Astrocyte of the spinal cord (primary cell): Measurements from ENCODE around the gene WNT2.
A peak's percentile ranks its signal among the peaks of the same experiment; 100 is the strongest.
"Not testable (repeated sequence)": the region's sequence is repeated elsewhere in the genome, so short reads cannot be mapped to it uniquely, and the experiment has no call there.

Source experiments
- DNase-seq: peaks from one replicate; pipeline ENCODE4 v3.0.0; 2011; ENCODE audit warnings: low read depth, low spot score
- H3K4me3 ChIP-seq: 2 replicates; pipeline ENCODE4 v1.5.1; 2011; ENCODE audit warnings: low read depth, mild to moderate bottlenecking, low read length, moderate library complexity
- in situ Hi-C: cut with HindIII; loops from 2 replicates; pipeline ENCODE4 v1.10.0; 2017; ENCODE audit warnings: low sequenced_read_pairs
- TF ChIP-seq, protein P1 (sequence below): IDR thresholded peaks from 2 replicates; pipeline ENCODE4 v1.5.1; 2012; ENCODE audit warnings: low read depth, mild to moderate bottlenecking, low read length, inconsistent platforms

The WNT2 gene

DNA sequence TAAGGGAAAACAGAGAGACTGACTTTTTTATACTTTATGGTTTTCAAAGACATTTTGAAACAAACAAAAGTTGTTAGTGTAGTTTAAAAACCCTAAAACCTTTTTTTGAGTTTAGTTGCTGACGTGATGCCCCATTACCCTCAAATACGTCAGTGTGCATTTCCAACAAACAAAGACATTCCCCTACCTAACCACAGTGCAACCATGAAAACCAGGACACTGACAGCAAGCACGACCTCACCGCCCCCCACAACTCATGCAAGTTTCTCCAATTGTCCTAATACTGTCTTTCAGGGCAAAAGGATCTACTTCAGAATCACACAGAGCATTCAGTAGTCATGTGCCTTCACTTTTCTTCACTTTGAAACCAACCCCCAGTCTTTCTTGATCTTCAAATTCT, 75.0 kb downstream of the WNT2 start:
- TF ChIP-seq, protein P1, sequence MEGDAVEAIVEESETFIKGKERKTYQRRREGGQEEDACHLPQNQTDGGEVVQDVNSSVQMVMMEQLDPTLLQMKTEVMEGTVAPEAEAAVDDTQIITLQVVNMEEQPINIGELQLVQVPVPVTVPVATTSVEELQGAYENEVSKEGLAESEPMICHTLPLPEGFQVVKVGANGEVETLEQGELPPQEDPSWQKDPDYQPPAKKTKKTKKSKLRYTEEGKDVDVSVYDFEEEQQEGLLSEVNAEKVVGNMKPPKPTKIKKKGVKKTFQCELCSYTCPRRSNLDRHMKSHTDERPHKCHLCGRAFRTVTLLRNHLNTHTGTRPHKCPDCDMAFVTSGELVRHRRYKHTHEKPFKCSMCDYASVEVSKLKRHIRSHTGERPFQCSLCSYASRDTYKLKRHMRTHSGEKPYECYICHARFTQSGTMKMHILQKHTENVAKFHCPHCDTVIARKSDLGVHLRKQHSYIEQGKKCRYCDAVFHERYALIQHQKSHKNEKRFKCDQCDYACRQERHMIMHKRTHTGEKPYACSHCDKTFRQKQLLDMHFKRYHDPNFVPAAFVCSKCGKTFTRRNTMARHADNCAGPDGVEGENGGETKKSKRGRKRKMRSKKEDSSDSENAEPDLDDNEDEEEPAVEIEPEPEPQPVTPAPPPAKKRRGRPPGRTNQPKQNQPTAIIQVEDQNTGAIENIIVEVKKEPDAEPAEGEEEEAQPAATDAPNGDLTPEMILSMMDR = no peak
- no peak overlapping the region for H3K4me3 ChIP-seq
- in situ Hi-C loops = no loop called here
- peak; percentile 26 for DNase-seq

DNA sequence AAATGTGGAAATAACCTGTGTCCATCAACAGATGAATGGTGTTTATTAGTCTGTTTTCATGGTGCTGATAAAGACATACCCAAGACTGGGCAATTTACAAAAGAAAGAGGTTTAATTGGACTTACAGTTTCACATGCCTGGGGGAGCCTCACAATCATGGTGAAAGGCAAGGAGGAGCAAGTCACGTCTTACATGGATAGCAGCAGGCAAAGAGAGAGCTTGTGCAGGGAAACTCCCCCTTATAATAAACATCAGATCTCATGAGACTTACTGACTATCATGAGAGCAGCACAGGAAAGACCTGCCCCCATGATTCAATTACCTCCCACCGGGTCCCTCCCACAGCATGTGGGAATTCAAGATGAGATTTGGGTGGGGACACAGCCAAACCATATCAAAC, 77.2 kb downstream of the WNT2 start:
- H3K4me3 ChIP-seq, in situ Hi-C loops, DNase-seq: not testable (repeated sequence)

DNA sequence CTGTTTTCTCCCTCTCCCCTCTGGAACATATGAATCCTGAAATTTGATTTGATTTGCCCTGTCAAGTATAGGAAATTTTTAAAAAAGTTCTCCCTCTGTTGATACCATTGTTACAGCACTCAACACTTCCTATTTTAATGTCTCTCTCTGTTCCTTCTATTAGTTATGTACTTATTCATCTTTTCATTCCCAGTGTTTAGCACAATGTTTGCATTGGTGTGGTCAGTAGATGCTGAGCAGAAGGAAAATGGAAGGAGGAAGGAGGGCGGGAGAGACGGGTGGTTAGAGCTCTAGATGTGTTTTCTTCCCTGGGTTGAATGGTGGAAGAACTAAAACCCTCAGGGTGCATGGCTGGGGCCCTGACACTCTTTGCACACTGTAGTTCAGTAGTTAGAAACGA, 79.5 kb downstream of the WNT2 start:
- no peak for DNase-seq
- TF ChIP-seq, protein P1 = no peak
- in situ Hi-C loops = no loop called here
- no peak overlapping the region for H3K4me3 ChIP-seq

DNA sequence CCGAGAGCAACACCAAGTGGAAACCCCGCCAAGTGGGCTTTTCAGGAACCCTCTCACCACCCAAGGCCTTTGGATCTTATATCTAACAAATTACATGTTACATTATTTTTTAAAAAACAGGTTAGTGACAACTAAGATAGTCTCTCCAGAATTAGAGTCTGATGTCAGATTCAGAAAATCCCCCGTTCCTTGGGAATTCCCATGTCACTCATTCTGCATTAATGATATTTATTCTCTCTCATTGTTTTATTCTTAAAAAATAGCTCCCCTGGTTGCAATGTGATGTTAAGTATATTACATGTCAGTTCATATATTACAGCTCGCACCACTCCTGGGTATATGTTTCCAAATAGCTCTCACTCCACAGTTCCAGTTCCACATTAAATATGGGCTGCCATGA, 81.8 kb downstream of the WNT2 start:
- in situ Hi-C loops = no loop called here
- H3K4me3 ChIP-seq = no peak overlapping the region
- TF ChIP-seq, protein P1 = no peak
- no peak for DNase-seq

GRCh38 chr7:117238937-117239336, 83.9 kb downstream of the WNT2 start:
- TF ChIP-seq, protein P1 = no peak
- no peak for DNase-seq
- H3K4me3 ChIP-seq = no peak overlapping the region
- in situ Hi-C loops = no loop called here

GRCh38 chr7:117238472-117238871, 84.4 kb downstream of the WNT2 start:
- TF ChIP-seq, protein P1 = no peak
- in situ Hi-C loops = no loop called here

DNA sequence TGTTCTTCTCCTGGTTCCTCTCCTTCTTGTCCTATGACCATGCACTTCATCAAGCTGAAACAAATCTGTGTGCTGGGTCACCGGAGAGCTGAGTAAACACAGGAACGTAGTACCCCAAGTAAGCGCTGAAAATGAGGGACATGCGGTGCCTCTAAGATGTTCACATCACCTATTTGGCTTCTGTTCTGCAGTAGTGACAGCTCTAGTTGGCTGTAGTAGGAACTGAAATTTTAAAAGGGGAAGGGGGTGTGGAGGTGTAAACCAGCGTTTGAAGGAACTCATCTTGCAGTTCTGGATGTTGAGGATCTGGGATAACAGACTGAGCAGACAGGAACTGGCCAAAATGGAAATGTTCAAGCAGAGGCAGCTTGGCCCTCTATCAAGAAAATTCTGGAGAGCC, 85.2 kb downstream of the WNT2 start:
- in situ Hi-C loops = no loop called here
- H3K4me3 ChIP-seq = no peak overlapping the region
- TF ChIP-seq, protein P1 = no peak
- no peak for DNase-seq

More at GRCh38 chr7:117238472-117238871, 84.4 kb downstream of the WNT2 start:
- H3K4me3 ChIP-seq = no peak overlapping the region
- no peak for DNase-seq
